Effector memory CD8-positive, alpha-beta T cell (primary cell): ENCODE results near the gene MDM4.
"Not testable (repeated sequence)": the region's sequence is repeated elsewhere in the genome, so short reads cannot be mapped to it uniquely, and the experiment has no call there.

ENCODE experiments used
- ATAC-seq: fragments of 150-1000 bp; cut with Tn5 transposase; replicated peaks from 2 replicates; pipeline ENCODE4 v1.10.0; 2021; ENCODE audit warnings: mild to moderate bottlenecking, moderate library complexity
- DNase-seq, 3 experiments: peaks; one replicate each; pipeline ENCODE4 v3.0.0; 2021
- H3K27ac Mint-ChIP-seq, 2 donors: one replicate each; pipeline ENCODE4 v1.8.0; 2022; ENCODE audit warnings: mild to moderate bottlenecking in 2 of 2, mixed read lengths in 2 of 2, moderate library complexity in 2 of 2
- H3K27me3 Mint-ChIP-seq, 2 donors: one replicate each; pipeline ENCODE4 v1.8.0; 2022; ENCODE audit warnings: mixed read lengths in 2 of 2
- H3K36me3 Mint-ChIP-seq: one replicate; pipeline ENCODE4 v1.8.0; 2022; ENCODE audit warnings: mild to moderate bottlenecking, moderate library complexity, mixed read lengths; ENCODE audit not compliant: insufficient read depth
- H3K4me1 Mint-ChIP-seq, 2 donors: one replicate each; pipeline ENCODE4 v1.8.0; 2022; ENCODE audit warnings: low read depth in 2 of 2, mixed read lengths in 2 of 2
- H3K4me3 Mint-ChIP-seq, 2 donors: one replicate each; pipeline ENCODE4 v1.8.0; 2022; ENCODE audit warnings: mild to moderate bottlenecking in 2 of 2, mixed read lengths in 2 of 2, moderate library complexity in 2 of 2
- H3K9me3 Mint-ChIP-seq, 2 donors: one replicate each; pipeline ENCODE4 v1.8.0; 2022; ENCODE audit warnings: mixed read lengths in 2 of 2

The MDM4 gene

DNA sequence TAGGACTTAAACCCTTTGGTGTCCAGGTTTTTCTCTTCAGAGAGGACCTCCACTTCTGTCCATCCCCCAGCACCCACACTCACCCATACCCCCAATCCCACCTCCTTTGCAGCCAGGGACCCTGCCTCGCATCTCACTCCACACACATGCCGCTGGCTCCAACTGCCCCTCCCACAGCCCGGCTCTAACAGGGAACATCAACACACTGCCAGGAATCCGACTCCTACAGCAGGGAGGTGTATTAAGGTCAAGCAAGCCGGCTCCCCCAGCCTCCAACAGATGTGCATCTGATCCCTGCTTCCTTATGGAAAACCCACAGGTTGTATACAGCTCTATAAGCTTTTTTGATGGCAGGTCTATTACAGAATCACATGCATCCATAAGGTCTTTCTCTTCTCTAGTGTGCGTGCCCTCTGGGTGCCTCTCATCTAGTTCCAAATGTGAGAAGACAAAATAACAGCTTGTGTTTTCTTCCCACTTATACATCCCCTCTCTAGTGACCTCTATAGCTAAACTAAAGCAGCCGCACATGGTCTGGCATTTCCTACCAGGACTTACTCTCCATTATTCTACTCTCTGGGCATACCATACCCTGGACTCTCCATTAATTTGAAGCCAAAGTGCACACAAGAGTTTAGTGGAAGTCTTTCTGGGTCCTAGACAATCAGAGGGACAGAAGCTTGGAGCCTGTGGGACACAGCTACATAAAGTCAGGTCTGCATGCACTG is 37.9 kb upstream of the MDM4 start:
- H3K27me3 Mint-ChIP-seq = no peaks in the 10 kb centered on the region
- H3K36me3 Mint-ChIP-seq = peaks cover 8% of the 10 kb centered on the region
- no peaks in the 10 kb centered on the region for H3K9me3 Mint-ChIP-seq
- H3K4me3 Mint-ChIP-seq = peak overlapping the region in 1 of 2 donors; percentile 47
- DNase-seq = no peak
- peak overlapping the region; percentile 87 to 91 for H3K27ac Mint-ChIP-seq
- no peak for ATAC-seq
- H3K4me1 Mint-ChIP-seq = peaks cover 44 to 63% of the 10 kb centered on the region in 2 donors

- Mint-ChIP-seq H3K9me3 (no peaks in the 10 kb centered on the region), H3K4me3 (peak overlapping the region; percentile 47 to 54), H3K27ac (peak overlapping the region; percentile 87 to 91), H3K36me3 (peaks cover 8% of the 10 kb centered on the region), H3K4me1 (peaks cover 49 to 65% of the 10 kb centered on the region in 2 donors), H3K27me3 (no peaks in the 10 kb centered on the region)
- DNase-seq (no peak), ATAC-seq (no peak)
Observed at GRCh38 chr1:204478921-204479320, 37.3 kb upstream of the MDM4 start.

DNA sequence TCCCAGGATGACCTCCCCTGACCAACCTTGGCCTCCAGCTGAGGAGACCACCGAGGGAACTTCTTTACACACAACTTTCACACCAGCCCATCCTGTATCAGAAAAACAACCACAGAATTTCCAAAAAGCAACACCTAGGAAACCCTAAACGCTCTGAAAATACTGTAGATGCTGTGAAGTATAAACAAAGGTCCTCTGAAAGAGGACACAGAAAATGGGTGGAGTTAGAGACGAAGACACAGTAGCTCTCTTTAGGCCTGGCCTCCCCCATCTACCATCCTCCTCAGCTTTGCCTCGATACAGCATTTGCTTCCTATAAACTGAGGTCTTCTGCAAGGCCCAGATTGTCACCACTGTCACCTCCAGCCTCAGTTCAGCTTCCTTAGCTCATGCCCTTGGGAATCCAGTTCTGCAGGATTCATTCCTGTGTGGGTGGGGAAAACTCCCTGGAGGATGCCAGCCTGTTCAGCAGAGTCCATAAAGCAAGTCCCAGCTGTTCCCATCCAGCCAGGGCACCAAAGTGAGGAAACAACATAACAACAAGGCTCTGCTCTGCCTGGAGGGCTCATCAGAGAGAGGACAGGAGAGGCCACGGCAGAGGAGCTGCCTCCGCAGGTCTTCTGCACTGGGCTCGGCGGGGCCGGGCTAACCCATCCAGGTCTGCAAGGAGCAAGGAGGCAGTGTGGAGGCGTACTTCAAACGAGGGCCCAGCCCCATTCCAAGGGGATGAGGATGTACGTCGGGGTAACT is 36.6 kb upstream of the MDM4 start:
- DNase-seq (no peak), ATAC-seq (peak; percentile 60)
- Mint-ChIP-seq H3K9me3 (no peaks in the 10 kb centered on the region), H3K27me3 (no peaks in the 10 kb centered on the region), H3K27ac (peak overlapping the region; percentile 87 to 91), H3K4me1 (peaks cover 49 to 62% of the 10 kb centered on the region in 2 donors), H3K4me3 (peak overlapping the region; percentile 47 to 54), H3K36me3 (peaks cover 8% of the 10 kb centered on the region)

DNA sequence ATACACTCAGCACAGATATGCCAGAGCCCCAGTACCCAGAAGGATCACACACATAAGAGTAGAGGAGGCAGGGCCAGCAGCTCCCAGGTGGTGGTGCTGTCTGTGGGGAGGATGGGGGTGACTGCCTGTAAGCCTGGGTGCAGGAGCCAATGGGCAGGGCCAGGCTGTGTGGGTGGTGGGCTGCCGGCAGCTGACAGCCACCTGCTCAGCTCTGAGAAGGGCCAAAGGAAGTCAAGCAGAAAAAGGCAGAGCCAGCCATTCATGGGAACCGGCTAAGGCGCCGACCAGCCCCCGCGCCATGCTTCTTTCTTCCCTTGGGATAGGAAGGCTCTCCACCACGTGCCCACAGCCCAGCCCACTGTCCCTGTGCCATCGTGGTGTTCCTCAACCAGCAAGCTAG is 35.7 kb upstream of the MDM4 start:
- DNase-seq (no peak), ATAC-seq (no peak)
- Mint-ChIP-seq H3K4me3 (peak overlapping the region; percentile 36 to 39), H3K27me3 (no peaks in the 10 kb centered on the region), H3K4me1 (peaks cover 56 to 62% of the 10 kb centered on the region in 2 donors), H3K36me3 (peaks cover 10% of the 10 kb centered on the region), H3K27ac (peak overlapping the region; percentile 77 to 87), H3K9me3 (no peaks in the 10 kb centered on the region)

DNA sequence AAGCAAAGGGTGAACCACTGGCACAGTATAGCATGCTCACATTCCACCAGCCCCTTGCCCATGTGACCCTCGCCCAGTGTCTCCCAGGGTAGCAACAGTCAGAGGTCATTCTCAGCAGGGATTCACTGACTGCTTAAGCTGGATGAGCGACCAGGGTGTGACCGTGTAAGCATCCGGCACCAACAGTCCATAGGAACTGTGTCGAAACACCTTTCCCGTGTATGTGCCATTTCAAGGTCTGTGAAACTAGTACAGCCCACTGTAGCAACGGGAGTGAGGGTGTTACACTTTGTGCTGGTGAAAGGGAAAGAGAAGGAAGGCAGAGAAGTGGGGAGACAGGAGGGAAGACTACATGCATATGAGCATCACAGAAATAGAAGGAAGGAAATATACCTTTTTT is 32.4 kb upstream of the MDM4 start:
- H3K27me3 Mint-ChIP-seq = no peaks in the 10 kb centered on the region
- peaks cover 5% of the 10 kb centered on the region for H3K36me3 Mint-ChIP-seq
- no peak for ATAC-seq
- DNase-seq = no peak
- no peak overlapping the region for H3K27ac Mint-ChIP-seq
- H3K4me1 Mint-ChIP-seq = peaks cover 46 to 48% of the 10 kb centered on the region in 2 donors
- no peaks in the 10 kb centered on the region for H3K9me3 Mint-ChIP-seq
- no peak overlapping the region for H3K4me3 Mint-ChIP-seq

GRCh38 chr1:204486513-204487255 is 29.5 kb upstream of the MDM4 start:
- peaks cover 35 to 37% of the 10 kb centered on the region in 2 donors for H3K4me1 Mint-ChIP-seq
- H3K27ac Mint-ChIP-seq, H3K36me3 Mint-ChIP-seq, ATAC-seq, H3K27me3 Mint-ChIP-seq, H3K9me3 Mint-ChIP-seq, H3K4me3 Mint-ChIP-seq, DNase-seq: not testable (repeated sequence)

DNA sequence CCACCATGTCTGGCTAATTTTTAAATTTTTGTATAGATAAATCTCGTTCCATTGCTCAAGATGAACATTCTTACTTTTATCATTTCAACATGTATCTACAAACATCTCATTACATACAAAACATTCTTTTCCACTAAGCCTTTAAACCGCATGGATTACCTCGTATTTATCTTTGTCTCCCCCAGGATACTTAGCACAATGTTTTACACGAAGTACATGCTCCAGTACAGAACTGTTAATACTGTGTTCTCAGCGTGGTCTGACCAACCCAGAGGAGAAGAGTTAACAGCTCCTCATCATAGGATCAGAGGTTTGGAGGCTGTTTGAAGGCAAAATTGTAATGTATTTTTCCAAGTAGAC is 29.0 kb upstream of the MDM4 start:
- no peaks in the 10 kb centered on the region for H3K9me3 Mint-ChIP-seq
- peaks cover 2% of the 10 kb centered on the region for H3K36me3 Mint-ChIP-seq
- H3K27ac Mint-ChIP-seq = no peak overlapping the region
- ATAC-seq (no peak), DNase-seq (no peak)
- no peaks in the 10 kb centered on the region for H3K27me3 Mint-ChIP-seq
- H3K4me3 Mint-ChIP-seq = no peak overlapping the region
- peaks cover 41 to 42% of the 10 kb centered on the region in 2 donors for H3K4me1 Mint-ChIP-seq

DNA sequence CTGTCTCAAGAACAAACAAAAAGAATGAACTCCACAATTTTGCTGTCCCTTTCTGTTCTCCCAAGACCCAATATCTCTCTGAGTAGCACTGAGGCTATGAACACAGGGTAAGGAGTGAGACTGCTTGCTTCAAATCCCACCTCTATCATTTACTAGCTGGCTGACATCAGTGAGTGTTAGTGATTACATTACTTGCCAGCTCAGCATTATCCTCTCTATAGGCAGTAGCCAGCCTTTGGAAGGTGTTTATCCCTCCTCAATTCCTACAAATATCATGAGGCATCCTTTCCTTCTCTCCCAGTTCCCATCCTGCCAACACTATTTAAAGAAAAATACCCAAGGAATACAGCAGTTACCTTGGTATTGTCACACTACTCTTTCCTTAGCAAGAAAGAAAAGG is 24.6 kb upstream of the MDM4 start:
- Mint-ChIP-seq H3K4me1 (peaks cover 47 to 59% of the 10 kb centered on the region in 2 donors), H3K27me3 (no peaks in the 10 kb centered on the region), H3K27ac (peak overlapping the region; percentile 97 to 98), H3K9me3 (no peaks in the 10 kb centered on the region), H3K36me3 (peaks cover 9% of the 10 kb centered on the region), H3K4me3 (peak overlapping the region; percentile 96 to 97)
- no peak for ATAC-seq
- DNase-seq = no peak

DNA sequence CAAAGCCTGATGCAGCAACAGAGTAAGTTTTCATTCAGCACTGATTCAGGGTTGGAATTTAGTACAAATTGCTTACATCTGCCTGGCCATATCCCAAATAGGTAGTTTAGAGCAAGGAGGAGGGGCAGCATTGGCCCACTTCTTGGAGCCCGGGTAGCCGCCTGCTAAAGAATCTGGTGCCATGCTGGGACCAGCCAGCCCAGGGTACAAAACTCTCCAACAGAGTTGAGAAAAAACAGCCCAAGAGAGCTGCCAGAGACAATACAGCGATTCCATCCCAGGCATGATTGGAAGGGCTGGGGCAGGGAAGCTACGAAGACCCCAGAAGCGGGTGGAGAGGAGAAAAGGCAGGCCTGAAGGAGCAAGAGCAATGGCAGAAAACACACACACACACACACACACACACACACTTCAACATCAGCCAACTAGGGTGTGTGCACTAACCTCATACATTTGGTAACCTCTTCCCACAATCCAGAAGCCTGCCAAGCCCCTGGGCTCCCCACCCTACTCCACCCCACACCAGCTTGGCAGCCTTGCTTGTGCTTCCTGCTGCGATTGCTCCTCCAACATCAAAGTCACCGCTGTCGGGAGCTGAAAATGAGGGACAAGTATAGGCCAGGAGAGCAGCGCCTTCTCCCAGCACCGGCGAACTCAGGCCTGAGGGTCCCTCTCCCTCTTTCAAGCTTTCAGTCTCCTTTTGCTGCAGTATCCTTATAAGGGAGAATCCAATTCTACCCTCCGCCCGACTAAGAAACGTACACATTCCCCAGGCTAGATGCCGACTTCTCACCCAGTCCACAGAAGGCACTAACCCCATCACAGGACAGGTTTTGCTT is 22.8 kb upstream of the MDM4 start:
- Mint-ChIP-seq H3K27ac (peak overlapping the region; percentile 97 to 98), H3K36me3 (peaks cover 9% of the 10 kb centered on the region), H3K27me3 (no peaks in the 10 kb centered on the region), H3K4me1 (peaks cover 42 to 54% of the 10 kb centered on the region in 2 donors), H3K4me3 (peak overlapping the region; percentile 96 to 97), H3K9me3 (no peaks in the 10 kb centered on the region)
- ATAC-seq (no peak), DNase-seq (no peak)

DNA sequence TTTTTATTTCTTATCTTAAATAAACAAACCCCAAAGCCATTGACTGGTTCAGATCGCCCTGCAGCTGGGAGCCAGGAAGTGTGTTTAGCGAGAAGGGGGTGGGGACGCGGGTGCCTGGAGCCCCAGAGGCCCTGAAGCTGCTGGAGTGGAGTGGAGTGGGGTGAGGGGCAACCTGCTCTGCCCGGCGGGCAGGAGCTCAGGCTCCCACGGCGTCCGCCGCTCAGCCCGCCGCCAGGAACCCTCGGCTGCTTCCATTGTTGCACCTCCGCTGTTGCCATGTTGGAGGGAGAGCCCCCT is 22.3 kb upstream of the MDM4 start:
- peaks cover 9% of the 10 kb centered on the region for H3K36me3 Mint-ChIP-seq
- peak overlapping the region; percentile 97 to 98 for H3K27ac Mint-ChIP-seq
- peak overlapping the region; percentile 96 to 97 for H3K4me3 Mint-ChIP-seq
- ATAC-seq (peak; percentile 53), DNase-seq (peak in 2 of 3 experiments; percentile 42 to 58)
- H3K4me1 Mint-ChIP-seq = peaks cover 40 to 49% of the 10 kb centered on the region in 2 donors
- no peaks in the 10 kb centered on the region for H3K9me3 Mint-ChIP-seq
- H3K27me3 Mint-ChIP-seq = no peaks in the 10 kb centered on the region

DNA sequence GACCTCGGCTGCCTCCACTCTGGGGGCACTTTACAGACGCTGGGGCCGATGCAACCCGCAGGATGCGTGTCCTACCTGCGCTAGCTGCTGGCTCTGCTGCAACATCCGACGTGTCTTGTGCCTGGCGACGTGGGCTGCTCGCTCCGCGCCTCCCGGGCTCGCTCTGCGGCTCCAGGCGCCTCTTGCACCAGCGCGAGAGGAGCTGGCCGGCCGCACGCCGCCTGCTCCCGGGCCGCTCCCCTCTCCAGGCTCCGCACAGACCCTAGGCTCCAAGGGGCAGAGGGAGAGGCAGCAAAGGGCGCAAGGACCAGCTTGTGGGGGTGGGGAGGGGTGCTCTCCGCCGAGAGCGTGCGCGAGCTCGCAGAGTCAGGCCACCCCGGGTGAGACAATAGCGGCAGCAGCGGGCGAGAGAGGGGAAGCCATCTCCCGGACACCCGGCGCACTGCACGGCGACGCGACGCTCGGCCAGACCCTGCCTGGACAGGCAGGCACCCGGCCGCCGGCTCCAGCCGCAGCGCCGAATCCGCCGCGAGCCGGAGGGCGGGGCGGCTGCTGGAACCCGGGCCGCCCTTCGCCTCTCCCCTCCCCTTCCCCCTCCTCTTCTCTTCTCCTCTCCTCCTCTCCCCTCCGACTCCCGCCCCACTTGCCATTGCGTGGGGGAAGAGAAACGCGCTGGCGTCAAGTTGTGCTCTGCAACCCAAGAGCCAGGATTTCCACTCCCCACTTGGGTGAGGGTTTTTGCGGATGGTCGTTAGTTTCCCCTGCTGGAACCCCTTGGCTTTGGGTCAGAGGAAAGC is 21.7 kb upstream of the MDM4 start, which contains the start of gene PIK3C2B:
Gene PIK3C2B (minus strand): TSS at position 525 of the 797 bp plus-strand sequence. CDS start 25,003 bp downstream, outside the sequence.
- DNase-seq (peak; percentile 57 to 65 (median 62)), ATAC-seq (peak; percentile 72)
- Mint-ChIP-seq H3K27ac (peak within 1 kb of the TSS; percentile 97 to 98), H3K9me3 (no peaks in the 10 kb centered on the region), H3K36me3 (peaks cover 9% of the 10 kb centered on the region), H3K4me1 (peaks cover 39 to 45% of the 10 kb centered on the region in 2 donors), H3K27me3 (no peaks in the 10 kb centered on the region), H3K4me3 (peak within 1 kb of the TSS; percentile 96 to 97)

- DNase-seq = peak in 2 of 3 experiments; percentile 30 to 35
- H3K4me1 Mint-ChIP-seq = peaks cover 31 to 38% of the 10 kb centered on the region in 2 donors
- H3K27ac Mint-ChIP-seq = peak overlapping the region; percentile 97 to 98
- H3K4me3 Mint-ChIP-seq = peak overlapping the region; percentile 96 to 97
- peak; percentile 55 for ATAC-seq
- H3K36me3 Mint-ChIP-seq = peaks cover 9% of the 10 kb centered on the region
- no peaks in the 10 kb centered on the region for H3K27me3 Mint-ChIP-seq
- no peaks in the 10 kb centered on the region for H3K9me3 Mint-ChIP-seq
Observed at GRCh38 chr1:204495078-204495753, 21.0 kb upstream of the MDM4 start.
